Bronchial epithelial cell (primary cell): Measurements from ENCODE around the gene CMSS1. TPM values are rescaled to one million over a fixed set of nuclear protein-coding genes. Genes with fewer than 3 reads are reported as not detected.

Experiments
- DNase-seq: peaks from one replicate; pipeline ENCODE4 v3.0.0-alpha.2; 2010; ENCODE audit warnings: low read depth
- FAIRE-seq: peaks from 2 replicates; lab custom pipeline; 2011; peaks lifted over from hg19 to GRCh38; lab: Jason Lieb, UNC
- H3K27me3 ChIP-seq: 2 replicates; pipeline ENCODE4 v1.5.1; 2011; ENCODE audit warnings: low read length; ENCODE audit not compliant: control insufficient read depth, insufficient read depth
- H3K36me3 ChIP-seq: 2 replicates; pipeline ENCODE4 v1.5.1; 2011; ENCODE audit warnings: low read length; ENCODE audit not compliant: control insufficient read depth, insufficient read depth
- H3K4me3 ChIP-seq: 2 replicates; pipeline ENCODE4 v1.5.1; 2011; ENCODE audit warnings: mild to moderate bottlenecking, low read depth, low read length, control low read depth
- CTCF ChIP-seq: IDR thresholded peaks from 2 replicates; pipeline ENCODE4 v1.5.1; 2011; ENCODE audit warnings: mild to moderate bottlenecking, moderate library complexity, low read length, control low read depth, inconsistent platforms; ENCODE audit not compliant: insufficient read depth, severe bottlenecking
- total RNA-seq: library from RNA; depleted of rRNA; stranded (reverse); fragments of >200 nt; gene quantifications from 2 replicates; pipeline ENCODE4 v1.2.1, GENCODE V29; 2014

CMSS1 gene
- total RNA-seq, 1 donor from 2014 or later: 21.3 TPM

GRCh38 chr3:99952306-99952705 is 134.6 kb downstream of the CMSS1 start:
- DNase-seq (no peak), FAIRE-seq (no peak)
- no peak overlapping the region for H3K4me3 ChIP-seq
- no peaks in the 10 kb centered on the region for H3K36me3 ChIP-seq
- H3K27me3 ChIP-seq: no peaks in the 10 kb centered on the region
- TF ChIP-seq CTCF: no peak

DNA sequence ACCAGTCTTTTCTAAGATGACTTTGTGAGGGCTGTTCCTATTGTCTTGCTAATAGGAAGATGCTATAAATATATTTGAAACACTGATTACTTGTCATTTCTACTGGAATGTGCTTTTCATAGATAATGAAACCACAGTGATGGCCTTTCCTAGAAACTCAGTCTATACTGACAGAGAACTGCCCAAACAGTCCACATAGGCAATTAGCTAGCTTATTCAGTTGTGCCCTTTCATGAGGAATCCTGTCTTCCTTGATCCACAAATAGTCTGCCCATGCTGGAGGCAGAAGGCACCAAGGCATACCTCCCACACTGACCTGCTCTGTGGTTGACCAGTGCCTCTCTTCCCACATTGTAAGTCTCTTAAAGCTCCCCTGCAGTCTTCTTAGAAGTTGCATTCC is 135.9 kb downstream of the CMSS1 start:
- FAIRE-seq (no peak), DNase-seq (no peak)
- no peak for TF ChIP-seq CTCF

GRCh38 chr3:99954914-99955644 is 137.4 kb downstream of the CMSS1 start:
- H3K4me3 ChIP-seq: no peak overlapping the region
- FAIRE-seq (no peak), DNase-seq (no peak)
- H3K36me3 ChIP-seq: no peaks in the 10 kb centered on the region
- TF ChIP-seq CTCF: no peak
- H3K27me3 ChIP-seq: no peaks in the 10 kb centered on the region

More for the DNA sequence above, 135.9 kb downstream of the CMSS1 start:
- H3K4me3 ChIP-seq: no peak overlapping the region
- no peaks in the 10 kb centered on the region for H3K36me3 ChIP-seq
- no peaks in the 10 kb centered on the region for H3K27me3 ChIP-seq

GRCh38 chr3:99955773-99956562 is 138.3 kb downstream of the CMSS1 start:
- H3K27me3 ChIP-seq: no peaks in the 10 kb centered on the region
- no peak overlapping the region for H3K4me3 ChIP-seq
- no peak for TF ChIP-seq CTCF
- no peak for FAIRE-seq
- DNase-seq: no peak
- no peaks in the 10 kb centered on the region for H3K36me3 ChIP-seq

DNA sequence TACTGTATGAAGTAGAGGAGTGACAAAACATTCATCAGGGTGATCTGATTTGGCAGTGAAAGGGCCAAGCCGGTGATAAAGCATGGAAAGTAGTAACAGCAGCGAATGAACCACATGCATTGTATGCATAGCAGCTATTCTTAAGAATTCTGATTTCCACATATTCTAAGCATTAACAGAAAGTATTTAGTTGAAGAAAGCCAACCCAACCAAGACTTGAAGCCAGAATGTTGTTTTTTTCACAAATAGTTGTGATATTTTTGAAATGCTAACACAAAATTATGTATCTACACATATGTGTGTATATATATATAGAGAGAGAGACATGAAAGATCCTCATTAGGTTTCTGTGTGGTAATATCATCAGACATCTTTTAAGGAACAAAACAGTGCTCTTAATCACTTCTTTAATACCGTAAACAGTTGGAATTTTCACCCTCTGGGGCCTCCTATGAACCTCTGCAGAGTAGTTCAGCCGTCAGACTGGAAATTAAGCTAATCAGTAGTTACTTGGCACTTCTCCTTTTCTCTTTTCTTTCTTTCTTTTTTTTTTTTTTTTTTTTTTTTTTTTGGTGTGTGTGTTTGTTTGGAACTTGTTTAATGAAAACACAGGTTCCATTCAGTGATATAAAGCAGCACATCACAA is 139.6 kb downstream of the CMSS1 start:
- DNase-seq (no peak), FAIRE-seq (no peak)
- Histone ChIP-seq H3K27me3 (no peaks in the 10 kb centered on the region), H3K4me3 (no peak overlapping the region), H3K36me3 (no peaks in the 10 kb centered on the region)
- no peak for TF ChIP-seq CTCF
